ENCODE measurements around the gene ECT2.
A peak's percentile ranks its signal among the peaks of the same experiment; 100 is the strongest.
"Not testable (repeated sequence)": the region's sequence is repeated elsewhere in the genome, so short reads cannot be mapped to it uniquely, and the experiment has no call there.

Gene ECT2, protein sequence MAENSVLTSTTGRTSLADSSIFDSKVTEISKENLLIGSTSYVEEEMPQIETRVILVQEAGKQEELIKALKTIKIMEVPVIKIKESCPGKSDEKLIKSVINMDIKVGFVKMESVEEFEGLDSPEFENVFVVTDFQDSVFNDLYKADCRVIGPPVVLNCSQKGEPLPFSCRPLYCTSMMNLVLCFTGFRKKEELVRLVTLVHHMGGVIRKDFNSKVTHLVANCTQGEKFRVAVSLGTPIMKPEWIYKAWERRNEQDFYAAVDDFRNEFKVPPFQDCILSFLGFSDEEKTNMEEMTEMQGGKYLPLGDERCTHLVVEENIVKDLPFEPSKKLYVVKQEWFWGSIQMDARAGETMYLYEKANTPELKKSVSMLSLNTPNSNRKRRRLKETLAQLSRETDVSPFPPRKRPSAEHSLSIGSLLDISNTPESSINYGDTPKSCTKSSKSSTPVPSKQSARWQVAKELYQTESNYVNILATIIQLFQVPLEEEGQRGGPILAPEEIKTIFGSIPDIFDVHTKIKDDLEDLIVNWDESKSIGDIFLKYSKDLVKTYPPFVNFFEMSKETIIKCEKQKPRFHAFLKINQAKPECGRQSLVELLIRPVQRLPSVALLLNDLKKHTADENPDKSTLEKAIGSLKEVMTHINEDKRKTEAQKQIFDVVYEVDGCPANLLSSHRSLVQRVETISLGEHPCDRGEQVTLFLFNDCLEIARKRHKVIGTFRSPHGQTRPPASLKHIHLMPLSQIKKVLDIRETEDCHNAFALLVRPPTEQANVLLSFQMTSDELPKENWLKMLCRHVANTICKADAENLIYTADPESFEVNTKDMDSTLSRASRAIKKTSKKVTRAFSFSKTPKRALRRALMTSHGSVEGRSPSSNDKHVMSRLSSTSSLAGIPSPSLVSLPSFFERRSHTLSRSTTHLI

DNA sequence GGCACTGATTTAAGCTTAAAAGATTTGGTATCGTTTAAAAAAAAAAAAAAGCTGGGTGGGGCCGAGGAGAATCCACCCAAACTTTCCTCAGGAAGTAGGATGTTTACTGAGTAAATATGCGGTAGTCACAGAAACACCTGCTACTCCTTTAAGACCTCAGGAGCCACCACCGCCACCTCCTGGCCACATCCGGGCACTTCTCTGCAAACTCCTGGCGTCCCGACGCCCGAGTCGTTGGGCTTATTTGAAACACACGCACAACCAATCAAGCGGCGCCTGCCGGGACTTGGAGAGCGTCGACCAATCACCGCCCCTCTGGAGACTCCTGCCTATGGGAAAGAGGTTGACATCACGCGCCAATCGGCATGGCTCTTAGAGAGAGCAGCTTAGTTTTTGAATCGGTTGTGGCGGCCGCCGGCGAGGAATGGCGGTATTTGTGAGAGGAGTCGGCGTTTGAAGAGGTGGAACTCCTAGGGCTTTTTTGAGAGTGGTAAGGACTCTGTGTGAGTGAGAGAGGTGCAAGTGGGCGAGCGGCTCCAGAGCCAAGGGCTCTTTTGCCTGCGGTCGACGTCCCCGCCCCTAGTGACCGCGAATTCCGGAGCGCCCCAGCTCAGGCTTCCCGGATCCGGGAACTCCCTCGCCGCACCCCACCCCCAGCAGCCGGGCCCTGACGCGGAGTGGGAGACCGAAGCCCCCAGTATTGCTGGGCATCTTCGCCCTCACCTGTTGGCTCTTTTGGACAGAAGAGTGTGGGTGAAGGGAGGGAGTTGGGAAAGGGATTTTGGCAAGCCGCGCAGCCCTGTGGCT is at the start of gene ECT2:
ECT2 (plus strand) TSS at position 359 of the 807 bp plus-strand sequence. CDS start 3,805 bp downstream, outside the sequence.
- DNase-seq, result peak; percentile 98

DNA sequence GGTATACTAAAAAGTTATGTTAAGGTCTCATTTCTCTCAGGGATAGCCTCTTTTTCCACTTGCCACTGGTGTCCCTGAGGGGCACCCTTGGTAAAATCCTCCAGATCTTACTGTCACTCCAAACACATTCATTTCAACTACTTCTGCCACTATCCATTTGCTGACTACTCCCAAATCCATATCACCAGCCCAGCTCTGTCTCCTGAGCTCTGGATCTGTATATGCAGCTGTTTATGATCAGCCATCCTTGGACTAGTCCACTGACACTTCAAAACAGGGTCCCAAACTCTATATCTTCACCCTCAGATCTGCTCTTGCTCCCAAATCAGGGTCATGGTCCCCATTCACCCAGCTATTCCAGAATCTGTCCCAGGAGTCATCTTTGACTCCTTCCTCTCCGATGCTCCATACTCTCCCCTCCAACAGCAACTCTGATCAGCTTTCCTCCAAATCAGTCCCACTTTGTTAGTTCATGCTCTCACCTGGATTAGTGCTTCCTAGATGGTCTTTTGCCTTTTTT is 49.5 kb upstream of the ECT2 start:
- DNase-seq, result no peak

DNA sequence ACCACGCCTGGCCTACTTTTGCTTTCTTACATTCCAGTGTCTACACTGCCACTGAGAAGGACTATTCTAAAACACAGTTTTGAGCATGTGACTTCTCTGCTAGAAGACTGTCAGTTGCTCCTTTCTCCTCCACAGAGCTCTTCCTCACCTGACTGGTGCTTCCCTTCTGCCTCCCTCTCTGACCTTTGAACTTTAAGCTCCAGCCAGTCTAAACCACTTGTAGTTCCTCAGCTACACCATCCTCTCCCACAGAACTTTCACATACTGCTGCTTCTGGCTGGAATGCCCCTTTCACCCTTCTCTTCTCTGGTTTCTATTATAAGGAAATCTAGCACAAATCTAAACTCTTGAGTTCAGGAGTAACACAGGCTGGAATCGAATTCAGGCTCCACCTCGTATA is 48.8 kb upstream of the ECT2 start:
- DNase-seq, result no peak

DNA sequence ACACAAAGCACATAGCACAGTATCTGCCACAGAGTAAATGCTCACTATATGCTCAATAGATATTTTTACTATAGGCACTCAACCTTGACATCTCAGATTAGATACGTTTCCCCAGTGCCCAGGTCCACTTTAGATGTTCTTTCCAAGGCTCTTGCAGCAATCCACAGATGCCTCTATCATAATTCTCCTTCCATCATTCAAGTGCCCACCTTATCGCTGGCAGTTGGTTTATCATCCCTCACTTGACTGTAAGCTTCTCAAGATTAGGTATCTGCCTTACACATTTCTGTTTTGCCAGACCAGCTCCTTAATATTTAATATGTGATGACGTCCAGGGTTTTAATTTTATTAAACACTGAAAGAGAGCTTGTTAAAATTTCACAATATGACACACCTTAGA is 48.3 kb upstream of the ECT2 start:
- no peak for DNase-seq

DNA sequence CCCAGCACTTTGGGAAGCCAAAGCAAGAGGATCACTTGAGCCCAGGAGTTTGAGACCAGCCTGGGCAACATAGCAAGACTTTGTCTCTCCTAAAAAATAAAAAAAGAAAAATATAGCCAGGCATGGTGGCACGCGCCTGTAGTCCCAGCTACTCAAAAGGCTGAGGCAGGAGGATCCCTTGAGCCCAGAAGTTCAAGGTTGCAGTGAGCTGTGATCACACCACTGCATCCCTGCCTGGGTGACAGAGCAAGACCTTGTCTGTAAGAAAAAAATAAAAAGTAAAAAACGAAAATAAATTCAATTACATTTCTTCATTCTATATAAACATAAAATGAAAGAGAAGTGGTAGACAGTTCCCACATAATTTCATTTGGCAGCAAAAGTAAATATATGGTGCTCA is 47.8 kb upstream of the ECT2 start:
- not testable (repeated sequence) for DNase-seq

DNA sequence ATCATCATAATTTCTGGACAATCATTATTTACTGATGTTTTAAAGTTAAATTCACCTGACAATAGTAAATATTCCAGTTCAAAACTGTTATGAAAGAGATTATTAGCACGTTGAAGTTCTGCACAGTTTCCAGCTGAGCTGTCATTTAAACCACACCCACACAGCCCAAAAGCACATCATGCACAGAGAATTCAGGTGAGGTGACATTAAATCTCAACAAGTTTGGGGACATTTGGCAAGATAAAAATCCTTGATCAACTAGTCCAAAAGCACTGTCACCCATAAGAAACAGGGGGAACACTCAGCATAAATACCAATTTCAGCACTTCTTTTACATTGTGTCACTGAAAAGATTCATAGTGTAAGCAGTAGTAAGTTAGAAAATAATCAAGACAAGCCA is 46.5 kb upstream of the ECT2 start:
- DNase-seq, result no peak

DNA sequence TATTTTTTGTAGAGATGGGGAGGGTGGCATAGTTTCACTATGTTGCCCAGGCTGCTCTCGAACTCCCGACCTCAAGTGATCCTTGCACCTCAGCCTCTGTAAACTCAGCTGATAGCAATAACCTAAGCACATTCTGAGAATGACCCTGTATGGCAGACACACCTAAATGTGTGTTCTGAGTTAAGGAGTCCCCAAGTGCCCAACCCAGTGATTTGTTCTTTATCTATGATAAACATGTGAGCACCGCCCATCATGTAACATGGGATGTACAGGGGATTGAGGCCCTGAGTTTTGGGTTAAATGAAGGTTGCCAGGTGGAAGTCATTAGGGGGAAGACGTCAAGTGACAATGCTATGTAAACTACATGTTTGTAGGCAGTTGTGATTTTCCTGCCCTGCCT is 45.4 kb upstream of the ECT2 start:
- DNase-seq, result no peak

DNA sequence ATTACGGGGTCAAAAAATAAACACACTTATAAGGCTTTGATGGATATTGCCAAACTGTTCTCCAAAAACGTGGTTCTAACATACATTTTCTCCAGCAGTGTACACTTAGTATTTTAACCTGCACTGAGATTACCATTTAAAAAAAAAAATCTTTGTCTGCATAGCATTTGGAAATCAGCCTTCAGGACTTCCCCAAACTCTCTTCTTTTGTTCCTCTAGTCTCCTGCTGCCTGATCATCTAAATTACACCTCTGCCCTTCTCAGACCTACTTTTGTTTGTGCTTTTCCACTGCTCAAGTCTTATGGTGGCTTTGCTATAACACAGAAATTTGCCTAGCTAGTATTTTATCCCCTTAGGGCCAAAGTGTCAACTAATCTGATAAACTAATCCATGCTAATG is 43.5 kb upstream of the ECT2 start:
- DNase-seq, result no peak

DNA sequence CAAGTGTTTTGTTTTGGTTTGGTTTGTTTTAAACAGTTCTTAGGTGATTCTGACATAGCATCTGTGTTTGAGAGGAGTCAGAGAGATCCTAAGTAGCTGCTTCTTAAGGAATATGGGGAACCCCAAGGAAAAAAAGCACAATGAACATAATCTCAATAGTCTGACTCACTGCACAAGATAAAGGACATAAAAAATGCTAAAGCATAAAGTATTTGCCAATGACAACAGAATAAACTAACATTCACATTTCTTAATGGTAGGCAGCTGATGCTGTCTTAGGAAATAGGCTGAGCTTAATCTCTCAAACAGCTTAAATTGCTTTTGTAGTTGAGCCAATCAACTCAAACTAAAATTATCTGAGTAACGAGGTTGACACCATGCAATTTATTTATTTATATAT is 42.6 kb upstream of the ECT2 start:
- DNase-seq, result no peak

DNA sequence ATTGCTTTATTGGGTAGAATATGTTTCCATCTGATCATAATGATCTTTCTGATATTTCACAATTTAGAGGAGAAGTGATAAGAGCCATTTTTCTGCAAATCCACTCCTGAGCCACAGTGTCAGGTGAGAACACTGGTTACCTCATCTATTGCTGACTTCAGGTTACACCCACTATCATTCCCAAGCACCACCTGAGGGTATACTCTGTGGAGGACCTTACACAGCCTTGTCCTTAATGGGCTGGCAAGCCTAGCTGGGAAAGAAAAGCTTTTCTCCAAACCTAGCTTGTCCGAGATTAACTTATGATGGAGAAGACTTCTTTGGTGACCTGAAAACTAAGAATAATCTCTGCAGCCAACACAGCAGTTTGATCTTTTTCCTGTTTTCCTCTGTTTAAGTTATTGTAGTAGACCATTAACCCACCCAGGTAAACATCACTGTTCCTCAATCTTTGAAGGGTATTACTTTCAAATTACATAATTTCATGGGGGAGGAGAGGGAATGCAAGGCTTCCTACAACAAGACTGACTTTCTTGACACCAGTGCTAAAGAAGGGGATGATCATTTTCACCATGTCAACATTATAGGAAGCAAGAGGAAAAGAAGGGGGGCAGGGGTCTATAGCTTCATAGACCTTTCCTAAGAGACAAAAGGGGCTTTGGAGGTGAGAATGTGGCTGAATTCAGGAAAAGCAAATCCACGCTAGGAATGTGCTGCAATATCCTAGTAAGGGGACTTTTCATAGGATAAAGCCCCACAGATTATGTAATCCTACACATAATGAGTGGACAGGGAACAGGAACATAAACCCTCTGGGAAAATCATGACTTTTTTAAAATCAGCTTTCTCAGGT is 41.4 kb upstream of the ECT2 start:
- no peak for DNase-seq

DNA sequence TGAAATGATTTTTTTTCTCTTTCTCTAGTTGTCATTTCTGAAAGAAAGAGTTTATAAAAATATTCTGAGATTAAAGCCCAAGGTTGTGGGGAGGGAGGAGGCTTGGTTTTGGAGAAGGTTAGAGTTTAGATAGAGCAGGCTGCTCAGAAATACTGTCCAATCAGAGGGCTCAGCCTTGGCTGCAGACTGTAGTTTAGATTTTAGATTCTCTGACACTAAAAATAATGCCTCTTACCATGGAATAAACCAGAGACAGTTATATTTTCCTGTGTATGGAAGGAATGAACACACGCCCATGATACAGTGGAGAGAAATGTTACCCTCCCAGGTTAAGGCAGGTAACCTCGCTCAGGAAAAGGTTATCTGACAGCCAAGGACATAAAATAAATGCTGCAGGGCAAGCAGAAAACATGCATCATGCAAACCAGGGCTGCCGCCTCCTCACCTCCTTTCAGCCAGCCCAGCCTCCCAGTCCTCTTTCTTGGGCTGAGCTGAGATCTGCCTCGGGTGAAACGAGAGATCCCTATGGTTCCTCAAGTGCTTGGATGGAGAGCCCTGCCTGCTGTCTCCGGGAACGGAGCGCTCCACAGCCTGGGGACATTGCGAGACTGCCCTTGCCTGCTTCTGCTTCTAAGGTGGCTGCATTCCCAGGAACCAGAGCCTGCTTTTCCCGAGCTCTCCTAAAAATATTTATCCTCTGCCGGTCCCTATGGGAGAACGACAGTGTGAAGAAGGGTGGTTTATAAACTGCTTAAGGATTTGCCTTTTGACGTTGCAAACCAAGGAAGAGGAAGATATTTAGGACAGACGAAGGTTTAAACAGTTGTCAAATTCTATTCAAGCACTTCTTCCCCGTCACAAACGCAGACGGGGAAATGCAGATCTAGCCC is 40.5 kb upstream of the ECT2 start:
- DNase-seq, result no peak

DNA sequence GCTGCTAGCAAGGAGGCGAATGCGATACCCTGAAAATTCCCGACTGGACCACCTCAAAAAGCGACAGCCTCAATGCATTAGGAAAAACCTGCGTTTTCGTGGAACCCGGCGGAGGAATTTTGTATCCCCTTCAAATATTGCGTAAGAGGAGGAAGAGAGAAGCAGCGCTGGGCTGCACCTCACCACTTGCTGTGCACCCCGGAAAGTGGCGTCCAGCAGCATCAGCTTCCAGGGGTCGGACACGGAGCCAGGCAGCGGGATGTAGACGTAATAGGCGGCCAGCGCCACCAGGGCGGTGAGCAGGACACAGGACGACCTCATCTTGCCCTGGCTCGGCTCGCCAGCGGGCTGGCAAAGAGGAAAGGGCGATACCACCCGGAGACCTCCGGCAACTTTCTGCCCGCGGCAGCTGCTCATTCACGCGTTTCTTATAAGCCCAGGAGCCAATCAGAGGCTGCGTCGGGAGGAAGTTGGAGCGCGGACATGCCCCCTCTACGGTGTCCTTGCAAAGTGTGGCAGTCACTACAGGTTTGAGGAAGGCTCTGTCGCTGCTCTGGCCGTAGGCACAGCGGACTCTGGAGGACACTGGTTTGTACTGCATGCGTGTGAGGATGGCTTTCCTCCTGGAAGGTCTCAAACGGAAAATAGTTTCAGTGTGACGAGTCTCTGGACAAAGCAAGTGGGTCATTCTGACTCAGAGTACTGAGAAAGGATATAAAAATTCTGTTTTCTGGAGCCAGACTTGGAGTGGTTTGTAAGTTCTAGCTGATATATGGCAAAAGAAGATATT is 39.7 kb upstream of the ECT2 start, which contains the start of gene NCEH1:
NCEH1 (minus strand) TSS at position 404 of the 790 bp plus-strand sequence; CDS start at position 321, 83 bp downstream.
- peak; percentile 89 for DNase-seq

DNA sequence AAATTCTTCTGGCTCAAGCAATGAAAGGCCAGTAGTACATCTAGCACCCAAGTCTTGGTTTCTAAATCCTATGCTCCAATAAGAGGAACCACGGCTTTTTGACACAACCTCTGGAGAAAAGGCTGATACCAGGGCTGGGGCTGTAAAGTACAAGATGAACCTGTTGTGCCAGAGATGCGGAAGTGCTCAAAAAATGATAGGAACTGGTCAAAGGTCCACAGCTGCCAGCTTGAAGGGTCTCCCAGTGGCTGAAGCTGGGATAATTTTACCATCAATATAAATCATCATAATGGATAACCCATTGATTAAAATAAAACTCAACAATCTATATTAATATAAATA is 39.1 kb upstream of the ECT2 start:
- no peak for DNase-seq

DNA sequence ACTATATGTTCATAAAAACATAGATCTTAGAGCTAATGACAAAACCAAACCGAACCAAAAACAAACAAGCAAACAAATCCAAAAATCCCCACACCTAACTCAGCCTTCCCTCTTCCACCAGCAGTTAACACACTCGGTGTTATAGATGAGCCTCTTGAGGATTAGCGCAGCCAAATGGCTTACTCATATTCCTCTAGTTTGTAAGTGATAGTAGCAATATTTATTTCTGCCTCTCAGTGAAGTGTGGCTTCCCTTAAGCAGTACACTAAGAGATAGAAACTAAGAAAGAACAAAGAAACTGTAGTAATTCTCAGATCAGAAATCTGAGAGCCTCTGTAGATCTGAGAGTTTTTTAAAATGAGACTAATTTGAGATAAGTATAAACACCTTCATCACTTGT is 37.2 kb upstream of the ECT2 start:
- no peak for DNase-seq

DNA sequence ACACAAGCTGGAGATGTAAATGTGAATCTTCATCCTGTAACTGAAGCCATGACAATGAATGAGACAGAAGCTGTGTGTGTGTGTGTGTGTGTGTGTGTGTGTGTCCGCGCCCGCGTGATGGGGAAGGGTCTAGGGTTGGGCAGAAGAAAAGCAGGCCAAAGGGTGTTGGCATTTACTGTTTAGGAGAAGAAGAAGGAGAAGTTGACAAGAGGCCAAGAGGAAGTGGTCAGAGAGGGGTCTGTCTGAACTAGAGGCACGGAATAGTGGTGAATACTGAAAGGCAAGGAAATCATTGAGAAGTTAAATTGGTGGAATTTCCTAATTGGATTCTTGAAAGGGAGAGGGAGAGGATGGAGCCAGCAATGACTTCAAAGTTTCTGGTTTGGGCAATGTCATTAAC is 34.0 kb upstream of the ECT2 start:
- DNase-seq, result peak; percentile 17

DNA sequence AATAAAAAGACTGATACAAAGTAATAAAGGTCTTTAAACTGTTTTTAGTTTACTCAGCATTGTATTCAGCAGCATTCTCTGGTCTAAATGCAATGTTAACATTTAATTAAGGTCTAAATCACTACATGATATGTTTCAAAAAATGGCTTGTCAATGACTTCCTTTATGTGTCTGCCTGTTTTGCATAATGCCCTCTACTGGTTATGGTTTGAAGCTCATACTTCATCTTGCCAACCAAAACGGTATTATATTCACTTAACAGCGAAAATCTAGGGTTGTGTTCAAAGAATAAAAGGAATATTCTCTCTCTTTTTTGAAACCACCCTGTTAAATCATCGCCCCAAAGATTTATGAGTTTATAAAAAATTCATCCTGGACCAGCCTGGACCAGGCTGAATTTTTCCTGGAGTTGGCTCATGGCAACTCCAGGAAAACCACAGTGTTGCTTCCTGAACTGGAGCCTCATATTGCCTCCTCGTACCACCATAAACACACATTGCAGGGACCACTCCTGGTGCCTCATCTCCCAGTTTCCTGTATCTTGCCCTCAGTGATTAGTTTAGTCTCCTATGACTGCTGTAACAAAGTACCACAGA is 32.9 kb upstream of the ECT2 start:
- no peak for DNase-seq

DNA sequence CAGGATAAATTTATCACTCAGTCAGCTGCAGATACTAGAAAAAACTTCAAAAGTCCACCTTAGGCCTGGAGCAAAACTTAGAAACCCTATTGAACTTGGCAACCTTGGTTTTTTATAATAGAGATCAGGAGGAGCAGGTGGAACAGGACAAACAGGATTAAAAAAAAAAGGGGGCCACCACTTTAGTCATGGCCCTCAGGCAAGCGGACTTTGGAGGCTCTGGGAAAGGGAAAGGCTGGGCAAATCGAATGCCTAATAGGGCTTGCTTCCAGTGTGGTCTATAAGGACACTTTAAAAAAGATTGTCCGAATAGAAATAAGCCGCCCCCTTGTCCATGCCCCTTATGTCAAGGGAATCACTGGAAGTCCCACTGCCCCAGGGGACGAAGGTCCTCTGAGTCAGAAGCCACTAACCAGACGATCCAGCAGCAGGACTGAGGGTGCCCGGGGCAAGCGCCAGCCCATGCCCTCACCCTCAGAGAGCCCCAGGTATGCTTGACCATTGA is 27.9 kb upstream of the ECT2 start:
- DNase-seq, result not testable (repeated sequence)

DNA sequence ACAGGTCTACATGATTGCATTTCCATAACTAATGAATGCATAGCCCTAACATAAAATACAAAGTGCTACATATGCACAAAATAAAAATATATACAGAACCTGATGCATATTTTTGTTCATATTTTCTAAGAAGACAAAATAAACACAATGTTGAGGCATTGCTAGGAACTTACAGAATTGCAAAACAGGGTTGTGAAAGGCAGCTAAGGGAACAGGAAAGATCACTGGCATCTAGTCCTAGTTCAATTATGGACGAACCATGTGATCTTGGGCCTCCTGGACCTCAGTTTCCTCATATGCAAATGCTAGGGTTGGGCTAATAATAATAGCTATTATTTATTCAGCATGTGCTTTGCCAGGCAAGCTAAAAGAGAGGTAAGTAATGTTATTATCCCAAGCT is 24.1 kb upstream of the ECT2 start:
- no peak for DNase-seq

DNA sequence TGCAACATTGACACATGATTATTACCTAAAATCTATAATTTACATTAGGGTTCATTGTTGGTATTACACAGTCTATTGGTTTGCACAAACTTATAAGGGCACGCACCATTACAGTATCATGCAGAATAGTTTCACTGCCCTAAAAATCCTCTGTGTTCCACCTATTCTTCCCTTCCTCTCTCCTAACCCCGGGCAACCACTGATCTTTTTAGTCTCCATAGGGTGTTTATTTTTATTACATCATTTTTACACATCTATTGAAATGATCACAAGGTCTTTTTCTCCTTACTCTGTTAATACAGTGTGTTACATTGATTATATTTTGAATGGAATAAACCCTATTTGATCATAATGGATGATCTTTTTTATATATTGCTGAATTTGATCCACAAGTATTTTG is 15.5 kb upstream of the ECT2 start:
- DNase-seq, result no peak
